Measurements from ENCODE around the gene ANTXRL.
"Not testable (repeated sequence)": the region's sequence is repeated elsewhere in the genome, so short reads cannot be mapped to it uniquely, and the experiment has no call there.

ANTXRL gene

GRCh38 chr10:46294641-46295220 is 7.9 kb downstream of the ANTXRL start:
- FAIRE-seq (no peak), DNase-seq (ENCODE audit: low spot score) (no peak)

- not testable (repeated sequence) for DNase-seq (ENCODE audit: low spot score); FAIRE-seq
Measured at GRCh38 chr10:46295350-46296010, 8.7 kb downstream of the ANTXRL start.

DNA sequence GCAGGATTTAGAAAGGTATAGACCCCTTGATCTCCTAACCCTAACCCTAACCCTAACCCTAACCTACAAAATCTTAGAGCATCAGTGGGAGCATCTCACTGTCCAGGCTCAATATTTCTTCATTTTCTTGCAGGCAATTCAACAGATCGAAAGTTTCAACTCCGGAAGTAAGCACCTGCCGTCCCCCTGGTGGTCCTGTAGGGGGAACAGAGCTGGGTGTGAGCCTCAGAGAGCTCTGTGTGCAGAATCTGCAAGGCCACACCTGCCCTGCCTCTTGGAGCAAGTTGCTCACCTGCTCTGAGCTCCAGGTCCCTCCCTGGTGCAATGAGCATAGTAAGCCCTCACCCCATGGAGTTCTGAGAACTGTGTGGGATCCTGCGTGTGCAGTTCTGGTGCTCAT is 9.3 kb downstream of the ANTXRL start:
- FAIRE-seq; DNase-seq (ENCODE audit: low spot score): not testable (repeated sequence)

GRCh38 chr10:46296641-46297141 is 9.9 kb downstream of the ANTXRL start:
- DNase-seq (ENCODE audit: low spot score): no peak
- no peak for FAIRE-seq

DNA sequence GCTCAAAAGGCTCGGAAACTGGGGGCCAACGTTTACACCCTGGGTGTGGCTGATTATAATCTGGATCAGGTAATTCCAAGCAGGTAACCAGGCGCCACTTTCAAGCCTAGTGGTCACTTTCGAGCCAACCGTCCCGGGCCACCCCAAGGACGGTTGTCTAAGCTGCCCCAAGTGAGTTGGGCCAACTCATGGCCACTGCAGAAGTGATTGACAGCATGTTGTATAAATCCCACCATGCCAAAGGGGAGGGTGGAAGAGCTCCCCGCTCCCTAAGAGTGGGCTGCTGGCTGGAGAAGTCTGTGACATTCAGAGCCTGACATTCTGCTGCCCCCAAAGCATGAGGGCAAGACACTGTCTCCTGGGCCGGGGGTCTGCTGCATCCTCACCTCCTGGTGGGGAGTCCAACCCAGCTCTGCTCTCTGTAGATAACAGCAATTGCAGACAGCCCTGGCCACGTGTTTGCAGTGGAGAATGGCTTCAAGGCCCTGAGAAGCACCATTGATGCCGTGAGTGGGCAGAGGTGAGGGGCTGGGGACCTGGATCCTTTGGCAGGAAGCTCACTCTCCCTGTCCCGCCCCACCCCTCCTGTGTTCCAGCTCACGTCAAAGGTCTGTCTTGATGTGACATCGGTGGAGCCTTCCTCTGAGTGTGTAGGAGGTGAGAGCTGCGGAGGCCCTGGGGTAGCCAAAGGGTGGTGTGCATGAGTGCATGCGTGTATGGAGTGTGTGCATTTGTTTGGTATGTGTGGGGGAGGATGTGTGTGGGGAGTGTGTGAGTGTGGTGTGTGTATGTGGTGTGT is 10.8 kb downstream of the ANTXRL start:
- DNase-seq (ENCODE audit: low spot score) (no peak), FAIRE-seq (no peak)

DNA sequence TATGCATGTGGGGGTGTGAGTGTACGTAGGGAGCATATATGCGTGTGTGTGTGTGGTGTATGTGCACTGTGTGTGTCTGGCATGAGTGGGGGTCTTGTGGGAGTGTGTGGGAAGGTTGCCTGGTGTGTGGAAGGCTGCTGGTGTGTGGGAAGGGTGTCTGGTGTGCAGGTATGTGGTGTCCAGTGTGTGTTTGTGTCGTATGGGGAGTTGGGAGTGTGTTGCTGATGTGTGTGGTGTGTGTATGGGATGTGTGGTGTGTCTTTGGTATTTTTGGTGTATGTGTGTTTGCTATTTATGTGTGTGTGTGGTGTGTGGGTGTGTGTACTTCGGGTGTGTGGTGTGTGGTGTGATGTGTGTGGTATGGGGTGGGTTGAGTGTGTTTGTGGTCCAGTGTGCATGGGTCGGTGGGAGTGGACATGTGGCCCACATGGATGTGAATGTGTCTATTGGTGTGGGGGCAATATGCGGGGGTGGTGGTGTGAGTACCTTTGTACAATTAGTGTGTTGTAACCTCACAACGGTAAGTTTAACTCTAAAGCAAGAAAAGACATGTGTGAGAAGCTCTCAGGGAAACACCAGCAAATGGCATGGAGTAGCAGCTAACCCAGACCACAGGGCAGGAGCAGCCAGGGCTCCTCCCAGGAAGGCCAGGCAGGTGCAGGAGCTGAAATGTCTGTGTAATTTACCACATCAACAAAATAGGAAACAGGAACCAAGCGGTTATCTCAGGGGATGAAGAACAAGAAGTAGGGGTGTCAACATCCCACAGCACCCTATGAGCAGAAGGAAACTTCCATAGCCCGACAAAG is 11.9 kb downstream of the ANTXRL start:
- no peak for FAIRE-seq
- no peak for DNase-seq (ENCODE audit: low spot score)

DNA sequence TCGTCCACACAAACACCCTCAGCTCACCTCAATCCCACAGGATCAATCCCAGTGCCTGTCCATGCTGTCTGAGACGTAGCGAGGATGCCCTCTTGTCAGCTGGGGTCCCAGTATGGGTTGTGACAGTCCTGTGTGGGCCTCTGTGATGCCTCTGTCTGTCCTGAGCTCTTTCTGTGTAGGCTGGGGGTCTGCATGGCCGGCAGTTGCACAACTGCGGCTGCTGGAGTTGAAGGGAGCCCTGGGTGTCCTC is 12.4 kb downstream of the ANTXRL start:
- FAIRE-seq (no peak), DNase-seq (ENCODE audit: low spot score) (no peak)

DNA sequence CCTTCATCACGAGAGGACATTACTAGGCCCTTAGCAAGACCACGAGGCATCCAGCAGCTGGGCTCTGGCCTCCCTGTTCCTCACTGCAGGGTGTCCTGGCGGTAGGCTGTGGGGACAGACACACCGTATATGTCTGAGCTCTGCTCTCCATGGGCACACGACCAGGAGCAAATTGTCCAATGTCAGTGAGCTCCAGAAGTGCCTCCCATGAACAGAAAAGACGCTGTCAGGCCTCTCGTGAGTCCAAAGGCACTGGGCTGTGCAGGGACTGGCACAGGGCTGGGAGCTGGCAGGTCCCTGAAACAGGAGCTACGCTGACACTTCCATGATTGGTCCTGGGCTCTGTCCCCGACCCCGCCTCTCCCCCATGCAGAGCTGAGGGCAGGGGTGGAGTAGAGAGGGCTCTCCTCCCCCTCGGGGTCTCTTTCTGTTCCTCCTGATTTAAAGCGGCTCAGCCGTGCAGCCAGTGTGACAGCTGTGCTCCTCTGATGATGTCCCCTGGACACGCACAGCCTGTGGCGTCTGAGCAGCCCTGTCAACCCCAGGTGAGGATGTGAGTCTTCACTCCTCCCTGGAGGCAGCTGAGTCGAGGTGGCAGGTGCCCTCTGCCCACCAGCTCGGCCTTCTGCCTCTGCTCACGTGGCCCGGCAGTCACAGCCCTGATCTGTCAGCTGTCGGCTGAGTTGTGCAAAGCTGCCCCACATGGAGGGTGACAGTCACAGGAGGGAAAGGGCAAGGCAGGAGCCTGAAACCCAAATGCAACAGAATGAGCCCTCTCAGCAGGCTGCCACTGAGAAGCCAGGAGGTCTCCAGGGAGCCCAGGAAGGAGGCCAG is 13.0 kb downstream of the ANTXRL start:
- DNase-seq (ENCODE audit: low spot score) (no peak), FAIRE-seq (no peak)

GRCh38 chr10:46300370-46300711 is 13.5 kb downstream of the ANTXRL start:
- FAIRE-seq; DNase-seq (ENCODE audit: low spot score): not testable (repeated sequence)

DNA sequence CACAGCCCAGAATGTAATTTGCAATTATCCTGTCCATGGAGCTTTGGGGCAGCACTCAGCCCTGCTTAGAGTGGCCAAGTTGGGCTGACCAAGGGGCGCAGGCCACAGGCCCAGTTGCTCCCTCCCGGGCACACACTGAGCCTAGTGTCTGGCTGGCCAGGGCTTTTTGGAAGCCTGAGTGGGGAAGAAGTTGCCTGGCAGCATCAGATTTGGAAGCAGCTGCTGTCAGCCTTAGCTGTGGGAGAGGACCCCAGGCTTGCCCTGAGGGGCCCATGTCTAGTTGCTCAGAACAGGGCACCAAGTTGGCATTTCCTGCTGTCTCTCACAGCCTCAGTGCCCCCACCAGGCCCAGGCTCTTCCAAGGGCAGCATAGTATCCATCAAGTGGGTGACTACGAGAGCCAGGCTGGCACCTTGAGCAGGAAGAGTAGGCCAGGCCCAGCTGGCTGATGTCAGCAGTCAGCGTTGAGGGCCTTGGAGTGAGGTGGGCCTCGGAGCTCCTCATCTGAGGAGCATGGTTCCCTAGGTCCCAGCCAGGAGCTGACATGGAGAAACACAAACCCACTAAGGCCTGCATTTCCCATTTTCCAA is 14.4 kb downstream of the ANTXRL start:
- no peak for DNase-seq (ENCODE audit: low spot score)
- no peak for FAIRE-seq

- DNase-seq (ENCODE audit: low spot score): no peak
- FAIRE-seq: no peak
Measured at GRCh38 chr10:46301721-46302479, 15.1 kb downstream of the ANTXRL start.

DNA sequence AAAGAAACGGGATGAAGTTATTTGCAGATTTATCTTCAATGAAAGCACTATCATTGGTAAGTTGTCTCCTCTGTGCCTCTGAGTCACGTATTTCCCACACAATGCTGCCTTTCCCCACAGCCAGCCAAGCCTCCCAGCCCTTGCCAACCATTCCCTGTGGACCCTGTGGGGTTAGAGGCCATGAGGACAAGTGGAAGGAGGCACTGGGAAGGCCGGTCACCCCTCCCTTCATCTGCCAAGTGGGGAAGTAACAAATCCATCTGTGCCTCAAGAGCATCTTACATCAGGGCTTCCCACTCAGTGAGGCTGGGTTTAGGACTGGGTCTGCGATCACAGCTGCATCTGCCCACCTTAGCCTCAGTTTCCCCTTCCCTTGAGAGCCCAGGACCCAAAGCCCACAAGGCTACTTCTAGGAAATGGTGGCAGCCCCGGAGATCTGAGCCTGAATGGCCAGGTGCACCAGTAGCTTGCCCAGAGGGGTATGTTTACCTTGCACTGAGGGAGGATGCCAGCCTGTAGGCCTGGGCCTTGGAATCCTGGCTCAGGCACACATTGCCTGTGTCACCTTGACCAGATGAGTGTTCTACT is 16.1 kb downstream of the ANTXRL start:
- FAIRE-seq; DNase-seq (ENCODE audit: low spot score): not testable (repeated sequence)

DNA sequence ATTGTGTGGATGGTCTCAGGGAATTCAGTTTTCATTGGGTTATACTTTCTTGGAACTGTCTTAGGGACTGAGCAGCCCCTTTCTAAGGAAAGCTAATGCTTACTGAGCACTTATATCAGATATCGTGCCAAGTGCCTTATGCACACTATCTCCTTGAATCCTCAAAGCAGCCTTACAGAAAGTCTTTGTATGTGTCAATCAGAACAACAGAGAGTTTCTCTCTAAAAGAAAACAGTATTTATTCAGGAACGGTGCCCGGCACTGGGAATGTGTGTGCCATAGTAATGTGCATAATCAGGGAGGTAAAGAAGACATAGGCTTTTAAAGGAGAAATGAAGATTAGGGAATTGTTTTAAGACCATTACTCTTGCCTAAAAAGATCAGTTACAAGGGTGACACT is 17.3 kb downstream of the ANTXRL start:
- FAIRE-seq (no peak), DNase-seq (ENCODE audit: low spot score) (no peak)

- not testable (repeated sequence) for FAIRE-seq; DNase-seq (ENCODE audit: low spot score)
Measured at GRCh38 chr10:46304671-46305070, 17.9 kb downstream of the ANTXRL start.

DNA sequence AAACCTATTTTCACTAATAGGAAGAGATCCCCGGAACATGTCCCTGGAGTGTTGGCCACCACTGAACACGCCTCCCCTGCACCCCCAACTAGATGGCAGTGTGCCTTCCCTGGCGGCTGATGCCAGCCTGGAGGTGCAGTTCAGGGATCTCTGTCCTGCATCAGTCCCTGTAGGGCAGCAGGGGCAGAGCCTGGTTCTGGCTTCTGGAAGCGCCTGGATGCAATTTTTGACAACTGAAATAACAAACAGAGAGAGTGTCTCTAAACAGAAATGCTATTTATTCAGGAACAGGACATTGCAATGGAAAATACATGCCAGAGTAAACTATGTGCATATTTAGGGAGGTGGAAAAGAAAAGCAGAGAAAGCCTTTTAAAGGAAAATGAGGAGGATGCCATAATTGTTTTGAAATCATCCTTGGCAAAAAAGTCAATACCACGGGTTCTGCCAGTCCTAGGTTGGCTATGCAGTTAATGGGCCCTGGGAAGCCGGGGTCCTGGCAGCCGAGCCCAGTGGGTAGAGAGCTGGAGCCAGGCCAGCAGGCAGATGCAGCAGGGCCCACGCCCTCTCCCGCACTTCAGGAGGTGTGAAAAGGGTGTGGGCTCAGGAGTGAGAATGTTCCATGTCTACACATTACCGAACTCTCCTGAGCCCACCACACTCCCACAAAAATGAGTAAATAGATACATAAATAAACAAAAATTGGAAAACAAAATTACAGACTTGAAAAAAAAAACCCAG is 18.5 kb downstream of the ANTXRL start:
- FAIRE-seq (no peak), DNase-seq (ENCODE audit: low spot score) (no peak)

- no peak for FAIRE-seq
Measured at GRCh38 chr10:46305986-46306385, 19.2 kb downstream of the ANTXRL start.

DNA sequence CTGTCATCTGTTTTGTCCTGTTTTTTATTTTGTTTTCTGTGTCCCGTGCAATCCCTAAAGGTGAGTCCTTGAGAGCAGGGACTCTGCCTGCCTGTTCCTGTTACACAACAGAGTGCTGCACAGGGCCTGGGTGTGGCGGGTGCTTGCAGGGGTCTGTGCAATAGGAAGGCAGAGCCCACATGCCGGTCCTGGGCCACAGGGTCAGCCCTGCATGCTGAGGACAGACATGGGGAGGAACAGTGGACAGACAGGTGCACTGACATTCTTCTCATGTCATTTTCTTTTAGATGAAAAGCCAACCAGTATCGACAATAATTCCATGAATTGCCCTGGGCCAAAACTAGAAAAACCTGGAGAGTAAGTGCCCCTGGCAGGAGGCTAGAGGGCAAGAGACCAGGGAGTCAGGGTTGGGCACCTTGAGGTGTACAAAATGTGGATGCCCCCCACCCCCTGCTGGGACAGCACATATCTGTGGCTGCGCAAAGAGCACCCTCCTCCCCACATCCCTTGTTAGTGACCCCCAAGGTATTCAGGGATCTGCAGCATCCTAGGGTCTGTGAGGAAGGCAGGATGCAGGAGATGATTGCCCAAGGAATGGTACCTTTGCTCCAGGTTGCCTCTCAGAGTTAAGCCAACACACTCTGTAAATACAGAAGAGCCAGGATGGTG is 19.9 kb downstream of the ANTXRL start:
- FAIRE-seq (no peak), DNase-seq (ENCODE audit: low spot score) (no peak)

More at GRCh38 chr10:46305986-46306385, 19.2 kb downstream of the ANTXRL start:
- no peak for DNase-seq (ENCODE audit: low spot score)
